Astrocyte of the hippocampus (primary cell): ENCODE results near the gene TNFRSF21.
"Not testable (repeated sequence)": the region's sequence is repeated elsewhere in the genome, so short reads cannot be mapped to it uniquely, and the experiment has no call there.

Source experiments
- DNase-seq: peaks from one replicate; pipeline ENCODE4 v3.0.0; 2011; ENCODE audit warnings: low read depth, low spot score

TNFRSF21 gene

DNA sequence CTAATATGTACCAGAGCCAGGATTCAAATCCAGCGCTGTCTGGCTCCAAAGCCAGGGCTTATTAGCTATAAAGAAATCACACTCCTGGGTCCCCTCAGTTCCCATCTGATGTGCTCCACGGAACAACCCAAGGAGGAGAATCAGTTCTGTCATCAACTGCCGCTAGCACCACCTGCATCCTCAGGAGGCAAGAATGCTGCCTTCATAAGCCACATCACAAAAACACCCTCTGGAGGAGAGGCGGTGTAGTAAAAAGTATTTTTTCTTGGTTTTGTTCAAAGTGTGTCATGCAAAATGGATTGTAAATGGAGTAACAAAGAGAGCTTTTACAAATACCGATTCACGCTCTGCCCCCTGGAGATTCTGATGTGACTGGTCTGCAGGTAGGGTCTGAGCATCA is 57.1 kb downstream of the TNFRSF21 start:
- no peak for DNase-seq

DNA sequence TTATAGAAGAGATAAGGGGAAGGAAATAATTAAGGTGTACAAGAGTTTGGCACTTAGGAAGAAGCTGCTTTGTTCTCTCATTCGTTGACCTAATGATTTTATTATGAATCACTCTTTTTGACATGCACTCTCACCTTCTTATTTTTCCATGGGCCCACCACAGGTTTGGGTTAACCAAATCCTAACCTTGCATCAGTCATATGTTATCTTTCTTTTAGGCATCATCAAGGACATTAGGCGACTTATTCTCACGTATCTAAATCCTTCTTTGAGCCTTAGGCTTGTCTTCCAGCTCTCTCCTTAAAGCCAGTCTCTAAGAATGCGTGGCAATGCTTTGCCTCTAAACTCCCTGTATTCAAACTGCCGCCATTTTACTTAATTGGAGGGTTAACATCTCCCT is 58.3 kb downstream of the TNFRSF21 start:
- no peak for DNase-seq

GRCh38 chr6:47250302-47250701 is 59.4 kb downstream of the TNFRSF21 start:
- no peak for DNase-seq

- no peak for DNase-seq
Observed at GRCh38 chr6:47248446-47248845, 61.3 kb downstream of the TNFRSF21 start.

DNA sequence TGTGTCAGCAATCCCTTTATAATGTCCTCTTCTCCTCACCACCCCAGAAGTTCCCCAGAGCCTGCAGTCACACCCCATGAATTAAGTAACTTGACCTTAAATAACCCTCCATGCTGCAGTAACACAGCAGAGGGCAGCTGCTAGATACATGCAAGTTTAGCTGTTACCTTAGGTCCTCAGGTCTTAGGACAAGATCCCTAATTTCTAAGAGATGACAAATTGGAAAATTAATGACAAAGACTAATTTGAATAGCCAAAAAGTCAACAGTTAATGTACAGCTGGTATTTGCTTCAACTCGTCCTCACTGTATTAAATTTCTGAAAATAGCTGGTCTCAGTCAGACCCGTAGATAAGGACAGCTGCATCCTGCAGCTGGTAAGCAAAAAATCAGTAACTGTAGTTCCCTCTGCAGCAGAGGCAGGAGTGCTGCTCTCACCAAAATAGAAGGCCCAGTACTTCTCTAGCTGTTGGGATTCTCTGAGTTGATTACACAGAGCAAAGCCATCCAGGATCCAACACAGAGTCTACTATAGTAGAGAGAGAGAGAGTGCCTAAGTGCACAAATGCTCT is 62.4 kb downstream of the TNFRSF21 start:
- no peak for DNase-seq

DNA sequence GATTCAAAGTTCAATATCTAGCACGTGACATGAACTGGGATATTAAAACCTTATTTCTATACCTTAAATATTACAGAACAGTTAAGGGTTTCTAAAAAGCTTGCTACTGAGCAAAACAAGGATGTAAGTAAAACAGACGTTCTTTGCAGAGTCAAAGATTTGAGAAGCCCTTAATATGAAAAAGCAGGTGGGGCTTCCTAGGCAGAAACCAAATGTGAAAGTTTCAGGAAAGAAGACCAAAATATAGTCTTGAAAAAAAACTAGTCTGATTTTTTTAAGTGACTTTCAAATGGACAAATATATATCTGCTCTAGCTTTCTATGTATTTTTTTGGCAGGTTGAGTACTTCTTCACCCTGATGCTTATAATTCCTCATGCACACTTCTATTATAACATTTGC is 63.2 kb downstream of the TNFRSF21 start:
- DNase-seq, result no peak

- DNase-seq, result no peak
Observed at GRCh38 chr6:47245745-47246371, 63.8 kb downstream of the TNFRSF21 start.

DNA sequence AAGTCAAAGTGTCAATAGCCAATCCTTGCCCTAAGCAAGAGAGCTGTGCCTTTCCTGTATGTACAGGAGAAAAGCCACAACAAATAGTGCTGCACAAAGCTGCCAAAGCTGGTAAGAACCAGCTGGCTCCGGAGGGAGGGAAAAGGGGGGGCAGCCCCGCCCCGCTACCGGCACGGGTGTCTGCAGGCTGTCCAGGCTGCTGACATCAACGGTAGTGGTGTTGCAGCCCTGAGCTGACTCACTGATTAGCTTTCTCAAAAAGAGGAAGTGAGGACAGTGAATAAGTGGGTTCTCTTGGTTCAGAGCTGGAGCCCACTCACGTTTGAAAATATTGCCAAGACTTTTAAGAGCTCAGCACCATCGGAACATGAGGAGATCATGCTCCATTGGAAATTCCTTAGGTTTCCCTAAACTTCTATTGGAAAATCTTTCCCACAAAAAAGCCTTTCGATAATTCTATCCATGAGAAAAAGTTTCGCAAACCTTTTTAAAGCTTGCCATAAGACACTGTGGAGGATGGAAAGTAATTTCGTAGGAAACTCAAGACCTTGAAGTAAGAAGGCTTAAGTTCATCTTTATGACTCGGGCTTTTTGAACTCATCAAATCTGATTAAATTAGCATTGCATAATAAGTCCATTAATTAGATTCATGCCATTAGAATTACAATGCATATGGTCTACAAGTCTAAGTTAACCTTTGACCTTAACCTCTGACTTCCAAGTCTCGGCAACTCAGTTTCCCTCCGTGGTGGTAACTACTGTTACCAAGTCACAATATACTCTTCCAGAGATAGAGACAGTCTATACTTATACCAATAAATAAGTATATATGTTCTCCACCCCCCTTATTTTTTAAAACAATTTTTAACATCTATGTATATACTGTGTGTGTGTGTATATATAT is 67.0 kb downstream of the TNFRSF21 start:
- peak; percentile 91 for DNase-seq

GRCh38 chr6:47241742-47242482 is 67.8 kb downstream of the TNFRSF21 start:
- DNase-seq, result no peak

- DNase-seq, result no peak
Observed at GRCh38 chr6:47240277-47240890, 69.3 kb downstream of the TNFRSF21 start.

GRCh38 chr6:47239546-47239945 is 70.2 kb downstream of the TNFRSF21 start:
- DNase-seq, result no peak

DNA sequence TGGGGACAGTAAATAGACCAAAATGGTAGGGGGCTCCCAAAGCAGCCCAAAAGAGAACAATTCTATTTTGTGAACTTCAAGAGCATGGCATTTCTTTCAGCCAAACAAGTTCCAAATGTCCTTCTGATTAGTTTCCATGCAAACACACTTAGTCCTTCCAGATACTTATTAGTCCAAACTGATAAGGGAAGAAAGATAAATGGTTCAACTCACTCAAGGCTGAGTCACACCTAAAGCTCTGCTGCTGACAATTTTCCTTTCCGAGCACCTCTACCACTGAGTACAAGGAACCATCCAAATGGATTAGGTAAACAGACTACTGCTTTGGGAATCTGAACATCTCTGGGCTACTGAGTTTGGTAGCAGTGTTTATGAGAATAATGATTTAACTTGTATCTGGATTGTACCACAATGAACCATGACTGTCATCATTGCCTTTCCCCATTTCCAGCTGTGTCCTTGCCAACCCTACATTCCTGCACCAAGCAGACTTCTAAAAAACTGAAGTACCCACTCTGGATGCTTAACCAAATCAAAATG is 71.2 kb downstream of the TNFRSF21 start:
- no peak for DNase-seq

GRCh38 chr6:47237196-47237595 is 72.5 kb downstream of the TNFRSF21 start:
- DNase-seq, result no peak

GRCh38 chr6:47235964-47236760 is 73.5 kb downstream of the TNFRSF21 start:
- no peak for DNase-seq

- no peak for DNase-seq
Observed at GRCh38 chr6:47235421-47235820, 74.3 kb downstream of the TNFRSF21 start.

- DNase-seq, result no peak
Observed at GRCh38 chr6:47234266-47234933, 75.3 kb downstream of the TNFRSF21 start.

DNA sequence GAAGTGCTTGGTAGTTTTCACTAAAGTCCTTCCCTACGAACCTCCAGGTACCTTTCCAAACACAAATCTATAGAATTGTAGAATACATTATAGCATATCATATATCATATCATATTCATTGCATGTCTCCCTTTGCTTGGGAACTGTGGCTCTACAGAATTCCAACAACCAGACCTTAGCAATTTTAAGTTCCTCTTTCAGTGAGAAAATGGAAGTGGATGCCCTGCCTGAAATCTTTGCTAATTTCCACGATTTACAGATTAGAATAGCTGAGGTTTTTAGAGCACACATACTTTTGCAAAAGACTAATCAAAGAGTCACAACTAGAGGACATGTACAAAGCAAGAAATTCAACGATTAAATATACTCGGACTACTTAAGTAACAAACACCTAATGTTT is 78.6 kb downstream of the TNFRSF21 start:
- no peak for DNase-seq

GRCh38 chr6:47230579-47230978 is 79.1 kb downstream of the TNFRSF21 start:
- DNase-seq, result no peak

- DNase-seq, result no peak
Observed at GRCh38 chr6:47229255-47229654, 80.5 kb downstream of the TNFRSF21 start.

DNA sequence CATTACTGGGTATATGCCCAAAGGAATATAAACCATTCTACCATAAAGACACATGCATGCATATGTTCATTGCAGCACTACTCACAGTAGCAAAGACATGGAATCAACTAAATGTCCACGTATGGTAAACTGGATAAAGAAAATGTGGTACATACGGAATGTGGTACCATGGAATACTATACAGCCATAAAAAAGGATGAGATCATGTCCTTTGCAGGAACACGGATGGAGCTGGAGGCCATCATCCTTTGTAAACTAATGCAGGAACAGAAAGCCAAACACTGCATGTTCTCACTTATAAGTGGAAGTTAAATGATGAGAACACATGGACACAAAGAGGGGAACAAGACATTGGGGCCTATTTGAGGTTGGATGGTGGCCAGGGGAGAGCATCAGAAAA is 81.6 kb downstream of the TNFRSF21 start:
- DNase-seq, result not testable (repeated sequence)
